Measurements from ENCODE around the gene FGF6. TPM values are rescaled to one million over a fixed set of nuclear protein-coding genes. Genes with fewer than 3 reads are reported as not detected.

The FGF6 gene, protein sequence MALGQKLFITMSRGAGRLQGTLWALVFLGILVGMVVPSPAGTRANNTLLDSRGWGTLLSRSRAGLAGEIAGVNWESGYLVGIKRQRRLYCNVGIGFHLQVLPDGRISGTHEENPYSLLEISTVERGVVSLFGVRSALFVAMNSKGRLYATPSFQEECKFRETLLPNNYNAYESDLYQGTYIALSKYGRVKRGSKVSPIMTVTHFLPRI
- not detected in 2 replicates for total RNA-seq

GRCh38 chr12:4445156-4446101, at the start of gene FGF6:
TSS of gene FGF6 (minus strand) at chr12:4445815. CDS start at chr12:4445570, 245 bp downstream.

Other genes with a start within 250 kb of the FGF6 start
- gene CCND2, start 172.1 kb downstream of the FGF6 start, total RNA-seq: 51.7 and 58.4 TPM in 2 replicates
- 3.3 and 4.8 TPM in 2 replicates for gene TIGAR, start 124.6 kb downstream of the FGF6 start, total RNA-seq
- not detected in 2 replicates for gene FGF23, start 66.1 kb downstream of the FGF6 start, total RNA-seq
- gene RAD51AP1, start 93.1 kb upstream of the FGF6 start, total RNA-seq: 1.7 and 2.3 TPM in 2 replicates
- 19.7 and 35.8 TPM in 2 replicates for gene DYRK4, start 116.4 kb upstream of the FGF6 start, total RNA-seq
- gene AKAP3, start 203.2 kb upstream of the FGF6 start, total RNA-seq: 0.68 and 2.1 TPM in 2 replicates
- 16.9 and 33.4 TPM in 2 replicates for gene NDUFA9, start 203.3 kb upstream of the FGF6 start, total RNA-seq

Measured in cardiac ventricle fibroblast (primary cell).